ENCODE measurements around the gene MAST3. TPM values are rescaled to one million over a fixed set of nuclear protein-coding genes. Genes with fewer than 3 reads are reported as not detected.

The MAST3 gene
- total RNA-seq, 2 experiments from 2014 or later = 14.8 to 31.4 TPM

- no peak for TF ChIP-seq EZH2phosphoT487 (IDR thresholded peaks at IDR 0.05; ENCODE audit: borderline replicate concordance, low read depth, low read length)
- TF ChIP-seq, protein P1, sequence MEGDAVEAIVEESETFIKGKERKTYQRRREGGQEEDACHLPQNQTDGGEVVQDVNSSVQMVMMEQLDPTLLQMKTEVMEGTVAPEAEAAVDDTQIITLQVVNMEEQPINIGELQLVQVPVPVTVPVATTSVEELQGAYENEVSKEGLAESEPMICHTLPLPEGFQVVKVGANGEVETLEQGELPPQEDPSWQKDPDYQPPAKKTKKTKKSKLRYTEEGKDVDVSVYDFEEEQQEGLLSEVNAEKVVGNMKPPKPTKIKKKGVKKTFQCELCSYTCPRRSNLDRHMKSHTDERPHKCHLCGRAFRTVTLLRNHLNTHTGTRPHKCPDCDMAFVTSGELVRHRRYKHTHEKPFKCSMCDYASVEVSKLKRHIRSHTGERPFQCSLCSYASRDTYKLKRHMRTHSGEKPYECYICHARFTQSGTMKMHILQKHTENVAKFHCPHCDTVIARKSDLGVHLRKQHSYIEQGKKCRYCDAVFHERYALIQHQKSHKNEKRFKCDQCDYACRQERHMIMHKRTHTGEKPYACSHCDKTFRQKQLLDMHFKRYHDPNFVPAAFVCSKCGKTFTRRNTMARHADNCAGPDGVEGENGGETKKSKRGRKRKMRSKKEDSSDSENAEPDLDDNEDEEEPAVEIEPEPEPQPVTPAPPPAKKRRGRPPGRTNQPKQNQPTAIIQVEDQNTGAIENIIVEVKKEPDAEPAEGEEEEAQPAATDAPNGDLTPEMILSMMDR (conservative IDR thresholded peaks at IDR 0.05; ENCODE audit: low read length) = no peak
- H3K27ac ChIP-seq (ENCODE audit: low read depth, low read length, poor library complexity, severe bottlenecking) = no peak overlapping the region
- CTCF ChIA-PET (ENCODE audit: unreplicated experiment) = no interaction called here
- H3K4me3 ChIP-seq (ENCODE audit: low read depth, low read length, poor library complexity, severe bottlenecking) = no peak overlapping the region
- no peak overlapping the region for H3K4me2 ChIP-seq (ENCODE audit: low read length)
- H3K9me3 ChIP-seq (ENCODE audit: low read length) = no peaks in the 10 kb centered on the region
- no peak for DNase-seq (ENCODE audit: low spot score)
- intact Hi-C loops (cut with micrococcal nuclease; ENCODE audit: unreplicated experiment) = no loop called here
- H3K4me1 ChIP-seq (ENCODE audit: insufficient read depth, low read length, poor library complexity, severe bottlenecking) = peaks cover 17% of the 10 kb centered on the region
- H4K20me1 ChIP-seq (ENCODE audit: insufficient read depth, low read length) = no peaks in the 10 kb centered on the region
- H2AFZ ChIP-seq (ENCODE audit: low read length) = no peak overlapping the region
- peaks cover 31% of the 10 kb centered on the region for H3K36me3 ChIP-seq (ENCODE audit: insufficient read depth, low read length)
- no TSS peak for BruUV-seq (replicated peaks)
- POLR2A ChIA-PET = no interaction called here
- no peaks in the 10 kb centered on the region for H3K9me2 ChIP-seq (ENCODE audit: insufficient read depth, low read length)
- no peaks in the 10 kb centered on the region for H3K79me2 ChIP-seq (ENCODE audit: insufficient read depth, low read depth, low read length)
These were observed 35.5 kb upstream of the MAST3 start for GRCh38 chr19:18062028-18062427.

DNA sequence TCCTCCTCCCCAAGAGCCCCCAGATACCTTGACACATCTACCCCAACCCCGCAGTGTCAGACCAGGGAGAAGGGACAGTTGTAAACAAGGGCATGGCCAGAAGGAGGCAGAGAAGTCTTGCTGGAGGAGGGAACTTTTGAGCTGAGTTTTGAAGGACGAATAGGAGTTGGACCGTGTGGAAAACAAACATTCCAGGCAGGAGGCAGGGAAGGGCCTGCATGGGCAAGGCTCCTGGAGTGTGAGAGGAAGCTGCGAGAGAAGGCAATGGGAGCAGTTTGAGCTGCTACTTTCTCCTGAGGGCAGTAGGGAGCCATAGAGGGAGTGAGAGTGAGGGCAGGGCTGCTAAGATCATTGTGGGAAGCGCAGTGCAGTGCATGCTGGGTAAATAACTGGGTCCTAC, 34.1 kb upstream of the MAST3 start:
- intact Hi-C loops (cut with micrococcal nuclease; ENCODE audit: unreplicated experiment) = no loop called here
- TF ChIP-seq, protein P1 (conservative IDR thresholded peaks at IDR 0.05; ENCODE audit: low read length) = peak; percentile 60
- TF ChIP-seq EZH2phosphoT487 (IDR thresholded peaks at IDR 0.05; ENCODE audit: borderline replicate concordance, low read depth, low read length) = no peak
- Histone ChIP-seq H3K36me3 (ENCODE audit: insufficient read depth, low read length) (peaks cover 31% of the 10 kb centered on the region), H4K20me1 (ENCODE audit: insufficient read depth, low read length) (no peaks in the 10 kb centered on the region), H3K4me1 (ENCODE audit: insufficient read depth, low read length, poor library complexity, severe bottlenecking) (peaks cover 6% of the 10 kb centered on the region), H3K79me2 (ENCODE audit: insufficient read depth, low read depth, low read length) (no peaks in the 10 kb centered on the region), H3K27ac (ENCODE audit: low read depth, low read length, poor library complexity, severe bottlenecking) (no peak overlapping the region), H3K4me3 (ENCODE audit: low read depth, low read length, poor library complexity, severe bottlenecking) (no peak overlapping the region), H2AFZ (ENCODE audit: low read length) (no peak overlapping the region), H3K9me3 (ENCODE audit: low read length) (no peaks in the 10 kb centered on the region), H3K4me2 (ENCODE audit: low read length) (no peak overlapping the region), H3K9me2 (ENCODE audit: insufficient read depth, low read length) (no peaks in the 10 kb centered on the region)
- ChIA-PET POLR2A (no interaction called here), CTCF (ENCODE audit: unreplicated experiment) (no interaction called here)
- no TSS peak for BruUV-seq (replicated peaks)
- no peak for DNase-seq (ENCODE audit: low spot score)

- no peak overlapping the region for H3K4me3 ChIP-seq (ENCODE audit: low read depth, low read length, poor library complexity, severe bottlenecking)
- no TSS peak for BruUV-seq (replicated peaks)
- H4K20me1 ChIP-seq (ENCODE audit: insufficient read depth, low read length) = no peaks in the 10 kb centered on the region
- no peak overlapping the region for H2AFZ ChIP-seq (ENCODE audit: low read length)
- no peaks in the 10 kb centered on the region for H3K9me2 ChIP-seq (ENCODE audit: insufficient read depth, low read length)
- H3K4me1 ChIP-seq (ENCODE audit: insufficient read depth, low read length, poor library complexity, severe bottlenecking) = no peaks in the 10 kb centered on the region
- no peak for DNase-seq (ENCODE audit: low spot score)
- intact Hi-C loops (cut with micrococcal nuclease; ENCODE audit: unreplicated experiment) = no loop called here
- POLR2A ChIA-PET = no interaction called here
- TF ChIP-seq EZH2phosphoT487 (IDR thresholded peaks at IDR 0.05; ENCODE audit: borderline replicate concordance, low read depth, low read length) = no peak
- TF ChIP-seq, protein P1 (conservative IDR thresholded peaks at IDR 0.05; ENCODE audit: low read length) = no peak
- H3K27ac ChIP-seq (ENCODE audit: low read depth, low read length, poor library complexity, severe bottlenecking) = no peak overlapping the region
- no peaks in the 10 kb centered on the region for H3K9me3 ChIP-seq (ENCODE audit: low read length)
- H3K36me3 ChIP-seq (ENCODE audit: insufficient read depth, low read length) = peaks cover 36% of the 10 kb centered on the region
- CTCF ChIA-PET (ENCODE audit: unreplicated experiment) = no interaction called here
- no peak overlapping the region for H3K4me2 ChIP-seq (ENCODE audit: low read length)
- no peaks in the 10 kb centered on the region for H3K79me2 ChIP-seq (ENCODE audit: insufficient read depth, low read depth, low read length)
These were observed 32.4 kb upstream of the MAST3 start for GRCh38 chr19:18065173-18065495.
